GM12892 (cell line): ENCODE results near the gene TAAR9.

ENCODE experiments used
- POLR2A ChIP-seq: IDR thresholded peaks from 2 replicates; pipeline ENCODE4 v1.6.1; 2011; ENCODE audit warnings: low read depth, low read length, control low read depth
- POLR2AphosphoS5 ChIP-seq: IDR thresholded peaks from 2 replicates; pipeline ENCODE4 v1.6.1; 2011; ENCODE audit warnings: low read depth, low read length, control low read depth
- TAF1 ChIP-seq: IDR thresholded peaks from 2 replicates; pipeline ENCODE4 v1.6.1; 2011; ENCODE audit warnings: low read depth, mild to moderate bottlenecking, control low read depth, low read length, borderline replicate concordance

DNA sequence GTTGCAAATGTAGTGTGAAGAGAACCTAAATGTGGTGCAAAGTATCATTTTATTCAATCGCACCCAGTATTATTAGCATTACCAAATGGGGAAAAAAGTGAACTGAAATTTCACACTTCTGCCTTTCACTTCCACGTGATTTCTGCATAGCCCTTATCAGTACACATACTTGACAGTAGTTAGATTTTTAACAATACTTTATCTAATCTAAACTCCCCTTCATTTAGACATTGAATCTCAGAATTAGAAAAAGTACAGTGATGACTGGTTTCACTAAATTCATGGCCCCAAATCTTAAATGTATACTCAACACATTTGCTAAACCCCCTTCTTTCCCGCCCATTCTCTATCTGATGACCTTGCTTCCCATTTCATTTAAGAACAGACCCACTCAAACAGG lies 39.4 kb upstream of the TAAR9 start:
- TF ChIP-seq POLR2A (no peak), POLR2AphosphoS5 (no peak), TAF1 (no peak)
